ENCODE results near the gene CNKSR3. TPM values are rescaled to one million over a fixed set of nuclear protein-coding genes. Genes with fewer than 3 reads are reported as not detected.

Gene CNKSR3
- total and polyA plus RNA-seq, 2 experiments from 2014 or later: 1.9 to 5.7 TPM

GRCh38 chr6:154484942-154485341 lies 25.5 kb downstream of the CNKSR3 start:
- Mint-ChIP-seq H3K27me3 (ENCODE audit: insufficient read depth, low read depth, poor library complexity) (peaks cover 3% of the 10 kb centered on the region), H3K9me3 (no peaks in the 10 kb centered on the region), H3K4me3 (no peak overlapping the region), H3K27ac (no peak overlapping the region), H3K36me3 (ENCODE audit: low read depth) (no peaks in the 10 kb centered on the region), H3K4me1 (peaks cover 8% of the 10 kb centered on the region; the same call in 2 of the 3 replicates)
- Histone ChIP-seq H3K4me1 (ENCODE audit: insufficient read depth) (no peaks in the 10 kb centered on the region), H3K4me2 (no peak overlapping the region), H3K4me3 (no peak overlapping the region), H3K27ac (ENCODE audit: low read depth) (no peak overlapping the region), H3K27me3 (ENCODE audit: insufficient read depth) (no peaks in the 10 kb centered on the region), H3F3A (replicated peaks; ENCODE audit: low read depth) (no peaks in the 10 kb centered on the region), H3K79me2 (replicated peaks; ENCODE audit: insufficient read depth) (no peaks in the 10 kb centered on the region), H4K20me1 (replicated peaks; ENCODE audit: insufficient read depth) (no peaks in the 10 kb centered on the region), H3K9me2 (ENCODE audit: insufficient read depth) (0 out of 2 replicates have a peak, but pooled peaks cover 3% of the 10 kb centered on the region), H2AFZ (no peak overlapping the region), H3K36me3 (ENCODE audit: insufficient read depth) (no peaks in the 10 kb centered on the region)
- TF ChIP-seq ZNF114 (CRISPR knock-in tag; IDR thresholded peaks at IDR 0.05): no peak
- no peak for TF ChIP-seq REST (IDR thresholded peaks at IDR 0.05; ENCODE audit: unreplicated experiment)
- no peak for TF ChIP-seq NANOG (IDR thresholded peaks at IDR 0.05; ENCODE audit: borderline replicate concordance)
- no peak for TF ChIP-seq POLR2AphosphoS5 (IDR thresholded peaks at IDR 0.05; ENCODE audit: low read depth)
- no peak for TF ChIP-seq CTCF (conservative IDR thresholded peaks at IDR 0.05; ENCODE audit: low read depth in 2 of 2)
- no peak for TF ChIP-seq CREB1 (CRISPR knock-in tag; IDR thresholded peaks at IDR 0.05; ENCODE audit: low read depth)
- DNase-seq (ENCODE audit: low spot score): no peak
- no peak for ATAC-seq

GRCh38 chr6:154482858-154483257 lies 27.6 kb downstream of the CNKSR3 start:
- H3K4me3 ChIP-seq: no peak overlapping the region
- no peaks in the 10 kb centered on the region for H3K79me2 ChIP-seq (replicated peaks; ENCODE audit: insufficient read depth)
- Mint-ChIP-seq H3K4me1 (peaks cover 26% of the 10 kb centered on the region), H3K36me3 (ENCODE audit: low read depth) (no peaks in the 10 kb centered on the region), H3K27me3 (ENCODE audit: insufficient read depth, low read depth, poor library complexity) (peaks cover 3% of the 10 kb centered on the region), H3K27ac (0 out of 2 replicates have a peak overlapping the region, but pooled peaks have one; percentile 0), H3K9me3 (no peaks in the 10 kb centered on the region), H3K4me3 (no peak overlapping the region)
- no peak for ATAC-seq
- no peaks in the 10 kb centered on the region for H3K27me3 ChIP-seq (ENCODE audit: insufficient read depth)
- H3K27ac ChIP-seq (ENCODE audit: low read depth): no peak overlapping the region
- H2AFZ ChIP-seq: no peak overlapping the region
- no peaks in the 10 kb centered on the region; the same call in 1 of the 2 replicates for H3K4me1 ChIP-seq (ENCODE audit: insufficient read depth)
- H3K4me2 ChIP-seq: no peak overlapping the region
- 0 out of 2 replicates have a peak, but pooled peaks cover 3% of the 10 kb centered on the region for H3K9me2 ChIP-seq (ENCODE audit: insufficient read depth)
- TF ChIP-seq STAT1 (IDR thresholded peaks at IDR 0.05; ENCODE audit: unreplicated experiment): no peak
- no peak for DNase-seq (ENCODE audit: low spot score)
- H3F3A ChIP-seq (replicated peaks; ENCODE audit: low read depth): no peaks in the 10 kb centered on the region
- H4K20me1 ChIP-seq (replicated peaks; ENCODE audit: insufficient read depth): peaks cover 2% of the 10 kb centered on the region; the same call in 1 of the 2 replicates
- no peaks in the 10 kb centered on the region for H3K36me3 ChIP-seq (ENCODE audit: insufficient read depth)

Measured in GM23338 (cell line).